ENCODE data around the gene SNRPA. TPM values are rescaled to one million over a fixed set of nuclear protein-coding genes. Genes with fewer than 3 reads are reported as not detected.

The SNRPA gene
- total and polyA plus RNA-seq, 2 of the 13 experiments (the other 11 are each of a cell fraction or from before 2014, with no cell fraction given): 59.6 to 162 TPM

DNA sequence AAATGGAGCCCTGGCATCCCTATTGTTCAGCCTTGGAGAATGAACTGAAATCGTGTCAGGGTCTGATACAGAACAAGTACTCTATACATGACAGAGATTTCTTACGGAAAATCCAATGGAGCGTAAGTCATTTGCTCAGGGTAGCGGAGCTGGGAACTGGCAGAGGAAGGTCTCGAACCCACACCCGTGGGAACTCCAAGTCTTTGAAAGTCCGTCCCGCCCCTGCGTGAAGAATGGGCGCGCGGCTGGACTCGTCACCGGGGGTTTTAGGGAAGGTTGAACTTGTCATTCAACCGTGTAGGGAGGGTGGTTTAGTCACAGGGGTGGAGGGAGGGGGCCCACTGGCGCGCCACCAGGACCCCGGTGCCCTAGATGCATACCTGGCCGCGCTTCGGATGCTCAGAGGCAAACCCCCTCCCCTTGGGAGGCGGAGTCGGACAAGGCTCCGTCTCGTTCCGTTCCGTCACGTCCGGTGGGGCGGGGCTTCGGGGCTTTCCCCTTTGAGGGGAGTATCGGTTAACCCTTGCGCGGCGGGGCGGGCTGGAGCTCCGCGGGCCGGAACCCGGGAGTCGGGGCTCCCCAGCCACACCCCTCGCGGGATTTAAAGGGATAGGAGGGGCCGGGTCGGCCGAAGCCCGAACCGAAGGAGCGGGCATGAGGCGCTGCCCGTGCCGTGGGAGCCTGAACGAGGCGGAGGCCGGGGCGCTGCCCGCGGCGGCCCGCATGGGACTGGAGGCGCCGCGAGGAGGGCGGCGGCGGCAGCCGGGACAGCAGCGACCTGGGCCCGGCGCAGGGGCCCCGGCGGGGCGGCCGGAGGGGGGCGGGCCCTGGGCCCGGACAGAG is 34.3 kb upstream of the SNRPA start, which contains the start of the genes COQ8B and ITPKC (continued):
- TF ChIP-seq, protein P1, sequence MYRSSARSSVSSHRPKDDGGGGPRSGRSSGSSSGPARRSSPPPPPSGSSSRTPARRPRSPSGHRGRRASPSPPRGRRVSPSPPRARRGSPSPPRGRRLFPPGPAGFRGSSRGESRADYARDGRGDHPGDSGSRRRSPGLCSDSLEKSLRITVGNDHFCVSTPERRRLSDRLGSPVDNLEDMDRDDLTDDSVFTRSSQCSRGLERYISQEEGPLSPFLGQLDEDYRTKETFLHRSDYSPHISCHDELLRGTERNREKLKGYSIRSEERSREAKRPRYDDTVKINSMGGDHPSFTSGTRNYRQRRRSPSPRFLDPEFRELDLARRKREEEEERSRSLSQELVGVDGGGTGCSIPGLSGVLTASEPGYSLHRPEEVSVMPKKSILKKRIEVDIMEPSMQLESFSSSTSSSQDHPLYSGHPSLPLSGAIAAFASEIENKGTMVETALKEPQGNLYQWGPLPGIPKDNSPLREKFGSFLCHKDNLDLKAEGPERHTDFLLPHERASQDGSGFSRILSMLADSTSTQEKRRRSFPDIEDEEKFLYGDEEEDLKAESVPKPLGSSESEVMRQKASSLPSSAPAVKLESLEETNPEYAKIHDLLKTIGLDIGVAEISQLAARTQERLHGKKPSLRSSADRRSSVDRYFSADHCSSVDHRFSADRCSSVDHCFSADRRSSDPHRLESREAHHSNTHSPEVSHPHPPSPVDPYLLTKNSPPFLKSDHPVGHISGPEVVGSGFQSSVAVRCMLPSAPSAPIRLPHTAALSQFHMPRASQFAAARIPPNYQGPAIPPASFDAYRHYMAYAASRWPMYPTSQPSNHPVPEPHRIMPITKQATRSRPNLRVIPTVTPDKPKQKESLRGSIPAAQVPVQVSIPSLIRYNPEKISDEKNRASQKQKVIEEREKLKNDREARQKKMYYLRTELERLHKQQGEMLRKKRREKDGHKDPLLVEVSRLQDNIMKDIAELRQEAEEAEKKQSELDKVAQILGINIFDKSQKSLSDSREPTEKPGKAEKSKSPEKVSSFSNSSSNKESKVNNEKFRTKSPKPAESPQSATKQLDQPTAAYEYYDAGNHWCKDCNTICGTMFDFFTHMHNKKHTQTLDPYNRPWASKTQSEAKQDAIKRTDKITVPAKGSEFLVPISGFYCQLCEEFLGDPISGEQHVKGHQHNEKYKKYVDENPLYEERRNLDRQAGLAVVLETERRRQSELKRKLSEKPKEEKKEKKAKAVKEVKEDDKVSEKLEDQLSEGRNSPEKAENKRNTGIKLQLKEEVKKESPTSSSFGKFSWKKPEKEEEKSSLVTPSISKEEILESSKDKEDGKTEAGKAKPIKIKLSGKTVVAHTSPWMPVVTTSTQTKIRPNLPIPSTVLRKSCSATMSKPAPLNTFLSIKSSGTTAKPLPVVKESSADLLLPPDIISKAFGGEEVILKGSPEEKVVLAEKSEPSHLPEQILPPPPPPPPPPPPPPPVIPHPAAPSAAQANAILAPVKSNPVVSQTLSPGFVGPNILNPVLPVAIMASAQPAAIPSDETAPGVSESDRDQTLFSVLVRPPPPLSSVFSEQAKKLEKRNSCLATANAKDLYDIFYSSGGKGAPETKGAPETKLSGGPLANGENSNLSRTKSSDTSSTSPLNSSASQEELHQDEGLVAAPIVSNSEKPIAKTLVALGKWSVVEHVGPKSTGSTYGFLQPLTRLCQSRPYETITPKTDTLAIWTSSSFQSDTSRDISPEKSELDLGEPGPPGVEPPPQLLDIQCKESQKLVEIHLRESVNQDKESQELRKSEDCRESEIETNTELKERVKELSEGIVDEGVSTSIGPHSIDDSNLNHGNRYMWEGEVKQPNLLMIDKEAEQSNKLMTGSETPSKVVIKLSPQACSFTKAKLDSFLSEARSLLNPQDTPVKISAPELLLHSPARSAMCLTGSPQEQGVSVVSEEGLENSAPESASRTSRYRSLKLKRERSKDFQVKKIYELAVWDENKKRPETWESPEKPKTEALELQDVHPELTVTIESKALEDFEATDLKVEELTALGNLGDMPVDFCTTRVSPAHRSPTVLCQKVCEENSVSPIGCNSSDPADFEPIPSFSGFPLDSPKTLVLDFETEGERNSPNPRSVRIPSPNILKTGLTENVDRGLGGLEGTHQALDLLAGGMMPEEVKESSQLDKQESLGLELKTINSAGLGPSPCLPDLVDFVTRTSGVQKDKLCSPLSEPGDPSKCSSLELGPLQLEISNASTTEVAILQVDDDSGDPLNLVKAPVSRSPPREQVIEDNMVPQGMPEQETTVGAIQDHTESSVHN (CRISPR knock-in tag; IDR thresholded peaks at IDR 0.05): no peak
- TF ChIP-seq, protein P2, sequence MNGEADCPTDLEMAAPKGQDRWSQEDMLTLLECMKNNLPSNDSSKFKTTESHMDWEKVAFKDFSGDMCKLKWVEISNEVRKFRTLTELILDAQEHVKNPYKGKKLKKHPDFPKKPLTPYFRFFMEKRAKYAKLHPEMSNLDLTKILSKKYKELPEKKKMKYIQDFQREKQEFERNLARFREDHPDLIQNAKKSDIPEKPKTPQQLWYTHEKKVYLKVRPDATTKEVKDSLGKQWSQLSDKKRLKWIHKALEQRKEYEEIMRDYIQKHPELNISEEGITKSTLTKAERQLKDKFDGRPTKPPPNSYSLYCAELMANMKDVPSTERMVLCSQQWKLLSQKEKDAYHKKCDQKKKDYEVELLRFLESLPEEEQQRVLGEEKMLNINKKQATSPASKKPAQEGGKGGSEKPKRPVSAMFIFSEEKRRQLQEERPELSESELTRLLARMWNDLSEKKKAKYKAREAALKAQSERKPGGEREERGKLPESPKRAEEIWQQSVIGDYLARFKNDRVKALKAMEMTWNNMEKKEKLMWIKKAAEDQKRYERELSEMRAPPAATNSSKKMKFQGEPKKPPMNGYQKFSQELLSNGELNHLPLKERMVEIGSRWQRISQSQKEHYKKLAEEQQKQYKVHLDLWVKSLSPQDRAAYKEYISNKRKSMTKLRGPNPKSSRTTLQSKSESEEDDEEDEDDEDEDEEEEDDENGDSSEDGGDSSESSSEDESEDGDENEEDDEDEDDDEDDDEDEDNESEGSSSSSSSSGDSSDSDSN (CRISPR knock-in tag; IDR thresholded peaks at IDR 0.05): 0 out of 2 replicates have a peak, but pooled peaks have one; percentile 43
- peak; percentile 82 for TF ChIP-seq GATAD1 (CRISPR knock-in tag; IDR thresholded peaks at IDR 0.05)
- no peak for TF ChIP-seq PHB2 (IDR thresholded peaks at IDR 0.05; ENCODE audit: partially characterized antibody)
- TF ChIP-seq FOXA1 (IDR thresholded peaks at IDR 0.05): no peak
- no peak for TF ChIP-seq FOXA1 (CRISPR knock-in tag; IDR thresholded peaks at IDR 0.05)
- TF ChIP-seq HIVEP1 (CRISPR knock-in tag; IDR thresholded peaks at IDR 0.05): peak; percentile 99
- no peak; the same call in 1 of the 2 replicates for TF ChIP-seq NR2F2 (IDR thresholded peaks at IDR 0.05; ENCODE audit: borderline replicate concordance, low read depth)
- TF ChIP-seq MATR3 (CRISPR knock-in tag; IDR thresholded peaks at IDR 0.05): no peak
- TF ChIP-seq ZBTB7A (CRISPR knock-in tag; IDR thresholded peaks at IDR 0.05): no peak
- peak; percentile 84 for TF ChIP-seq ZMYM2 (CRISPR knock-in tag; IDR thresholded peaks at IDR 0.05)
- TF ChIP-seq RARG (CRISPR knock-in tag; IDR thresholded peaks at IDR 0.05; ENCODE audit: low read depth): no peak
- peak; percentile 18; the same call in 1 of the 2 replicates for TF ChIP-seq HDAC2 (CRISPR knock-in tag; IDR thresholded peaks at IDR 0.05)
- TF ChIP-seq ZNF296 (CRISPR knock-in tag; conservative IDR thresholded peaks at IDR 0.05): no peak
- TF ChIP-seq, protein P3, sequence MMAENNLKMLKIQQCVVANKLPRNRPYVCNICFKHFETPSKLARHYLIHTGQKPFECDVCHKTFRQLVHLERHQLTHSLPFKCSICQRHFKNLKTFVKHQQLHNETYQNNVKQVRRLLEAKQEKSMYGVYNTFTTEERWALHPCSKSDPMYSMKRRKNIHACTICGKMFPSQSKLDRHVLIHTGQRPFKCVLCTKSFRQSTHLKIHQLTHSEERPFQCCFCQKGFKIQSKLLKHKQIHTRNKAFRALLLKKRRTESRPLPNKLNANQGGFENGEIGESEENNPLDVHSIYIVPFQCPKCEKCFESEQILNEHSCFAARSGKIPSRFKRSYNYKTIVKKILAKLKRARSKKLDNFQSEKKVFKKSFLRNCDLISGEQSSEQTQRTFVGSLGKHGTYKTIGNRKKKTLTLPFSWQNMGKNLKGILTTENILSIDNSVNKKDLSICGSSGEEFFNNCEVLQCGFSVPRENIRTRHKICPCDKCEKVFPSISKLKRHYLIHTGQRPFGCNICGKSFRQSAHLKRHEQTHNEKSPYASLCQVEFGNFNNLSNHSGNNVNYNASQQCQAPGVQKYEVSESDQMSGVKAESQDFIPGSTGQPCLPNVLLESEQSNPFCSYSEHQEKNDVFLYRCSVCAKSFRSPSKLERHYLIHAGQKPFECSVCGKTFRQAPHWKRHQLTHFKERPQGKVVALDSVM (CRISPR knock-in tag; IDR thresholded peaks at IDR 0.05): no peak
- peak; percentile 64 to 73; a peak in 3 of 4 replicates for TF ChIP-seq POLR2A (IDR thresholded peaks at IDR 0.05; ENCODE audit: insufficient read depth in 1 of 2, low read depth in 2 of 2, low read length in 2 of 2)
- TF ChIP-seq NFE2L1 (CRISPR knock-in tag; IDR thresholded peaks at IDR 0.05; ENCODE audit: borderline replicate concordance): no peak
- TF ChIP-seq SRY (CRISPR knock-in tag; IDR thresholded peaks at IDR 0.05): no peak
- TF ChIP-seq ZNF17 (CRISPR knock-in tag; IDR thresholded peaks at IDR 0.05): no peak

Measured in HepG2 (cell line).